Measurements from ENCODE around the gene ARCN1. TPM values are rescaled to one million over a fixed set of nuclear protein-coding genes. Genes with fewer than 3 reads are reported as not detected.

The ARCN1 gene
- 93.8 to 106 TPM (median 99.1 TPM) in 5 replicates for total RNA-seq (2022; extraction: Qiagen RNA extraction; ENCODE audit: low read depth)

GRCh38 chr11:118572061-118572980 is at the start of gene ARCN1:
TSS of gene ARCN1 (plus strand) at chr11:118572409. CDS start at chr11:118572548, 139 bp downstream.

GRCh38 chr11:118527109-118527508 is 45.1 kb upstream of the ARCN1 start, which contains the start of gene TTC36:
TSS of gene TTC36 (plus strand) at chr11:118527474. CDS start at chr11:118527495, 21 bp downstream.

GRCh38 chr11:118530683-118531596 is 41.3 kb upstream of the ARCN1 start, which contains the start of gene TMEM25:
TSS of gene TMEM25 (plus strand) at chr11:118531192. CDS start at chr11:118531802, 610 bp downstream.

GRCh38 chr11:118607401-118608359 is 35.5 kb downstream of the ARCN1 start, which contains the start of gene PHLDB1:
TSS of gene PHLDB1 (plus strand) at chr11:118607615. CDS start at chr11:118613837, 6,222 bp downstream.

Other genes starting within 250 kb of the ARCN1 start
- gene CD3D, start 229.7 kb upstream of the ARCN1 start, total RNA-seq (2022; extraction: Qiagen RNA extraction; ENCODE audit: low read depth) = not detected in 5 replicates
- not detected in 5 replicates for gene CD3G, start 228.1 kb upstream of the ARCN1 start, total RNA-seq (2022; extraction: Qiagen RNA extraction; ENCODE audit: low read depth)
- 10.4 to 12.7 TPM (median 12.0 TPM) in 5 replicates for gene UBE4A, start 212.8 kb upstream of the ARCN1 start, total RNA-seq (2022; extraction: Qiagen RNA extraction; ENCODE audit: low read depth)
- 156 to 194 TPM (median 189 TPM) in 5 replicates for gene ATP5MG, start 170.8 kb upstream of the ARCN1 start, total RNA-seq (2022; extraction: Qiagen RNA extraction; ENCODE audit: low read depth)
- gene KMT2A, start 135.9 kb upstream of the ARCN1 start, total RNA-seq (2022; extraction: Qiagen RNA extraction; ENCODE audit: low read depth) = 12.5 to 16.8 TPM (median 15.2 TPM) in 5 replicates
- gene TTC36, start 44.9 kb upstream of the ARCN1 start, total RNA-seq (2022; extraction: Qiagen RNA extraction; ENCODE audit: low read depth) = not detected in 5 replicates
- 0.20 to 0.56 TPM (median 0.45 TPM) in 5 replicates for gene TMEM25, start 41.2 kb upstream of the ARCN1 start, total RNA-seq (2022; extraction: Qiagen RNA extraction; ENCODE audit: low read depth)
- 15.8 to 17.2 TPM (median 16.5 TPM) in 5 replicates for gene IFT46, start 6.5 kb upstream of the ARCN1 start, total RNA-seq (2022; extraction: Qiagen RNA extraction; ENCODE audit: low read depth)
- 10.4 to 13.6 TPM (median 10.6 TPM) in 5 replicates for gene PHLDB1, start 35.2 kb downstream of the ARCN1 start, total RNA-seq (2022; extraction: Qiagen RNA extraction; ENCODE audit: low read depth)
- 0.05 TPM in 1 of 5 replicates, not detected in the others for gene TREH, start 107.2 kb downstream of the ARCN1 start, total RNA-seq (2022; extraction: Qiagen RNA extraction; ENCODE audit: low read depth)
- 24.1 to 32.8 TPM (median 31.4 TPM) in 5 replicates for gene DDX6, start 218.8 kb downstream of the ARCN1 start, total RNA-seq (2022; extraction: Qiagen RNA extraction; ENCODE audit: low read depth)